Coronary artery (tissue), 2 donors: Measurements from ENCODE around the gene TRABD.

Experiments
- DNase-seq: peaks from one replicate; pipeline ENCODE4 v3.0.0-alpha.2; 2017; ENCODE audit warnings: low spot score
- H3K27ac ChIP-seq, 2 donors: fragments of 200-600 bp; sonication (generic); one replicate each; pipeline ENCODE4 v1.5.1; 2016 to 2019
- H3K4me3 ChIP-seq: fragments of 200-600 bp; sonication (generic); 2 replicates; pipeline ENCODE4 v1.5.1; 2016; ENCODE audit warnings: mild to moderate bottlenecking, moderate library complexity
- TF ChIP-seq, protein P1 (sequence below): fragments of 200-600 bp; sonication (generic); IDR thresholded peaks from one replicate; pipeline ENCODE4 v1.5.1; 2019; ENCODE audit warnings: antibody characterized with exemption

TRABD gene

GRCh38 chr22:50209893-50210292 lies 24.2 kb downstream of the TRABD start:
- no peak for DNase-seq
- Histone ChIP-seq H3K27ac (no peak overlapping the region), H3K4me3 (no peak overlapping the region)
- TF ChIP-seq, protein P1, sequence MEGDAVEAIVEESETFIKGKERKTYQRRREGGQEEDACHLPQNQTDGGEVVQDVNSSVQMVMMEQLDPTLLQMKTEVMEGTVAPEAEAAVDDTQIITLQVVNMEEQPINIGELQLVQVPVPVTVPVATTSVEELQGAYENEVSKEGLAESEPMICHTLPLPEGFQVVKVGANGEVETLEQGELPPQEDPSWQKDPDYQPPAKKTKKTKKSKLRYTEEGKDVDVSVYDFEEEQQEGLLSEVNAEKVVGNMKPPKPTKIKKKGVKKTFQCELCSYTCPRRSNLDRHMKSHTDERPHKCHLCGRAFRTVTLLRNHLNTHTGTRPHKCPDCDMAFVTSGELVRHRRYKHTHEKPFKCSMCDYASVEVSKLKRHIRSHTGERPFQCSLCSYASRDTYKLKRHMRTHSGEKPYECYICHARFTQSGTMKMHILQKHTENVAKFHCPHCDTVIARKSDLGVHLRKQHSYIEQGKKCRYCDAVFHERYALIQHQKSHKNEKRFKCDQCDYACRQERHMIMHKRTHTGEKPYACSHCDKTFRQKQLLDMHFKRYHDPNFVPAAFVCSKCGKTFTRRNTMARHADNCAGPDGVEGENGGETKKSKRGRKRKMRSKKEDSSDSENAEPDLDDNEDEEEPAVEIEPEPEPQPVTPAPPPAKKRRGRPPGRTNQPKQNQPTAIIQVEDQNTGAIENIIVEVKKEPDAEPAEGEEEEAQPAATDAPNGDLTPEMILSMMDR, result peak; percentile 80

- DNase-seq, result no peak
- H3K27ac ChIP-seq, result no peak overlapping the region
- TF ChIP-seq, protein P1, result no peak
- H3K4me3 ChIP-seq, result no peak overlapping the region
Observed at GRCh38 chr22:50210378-50211139, 24.8 kb downstream of the TRABD start.

GRCh38 chr22:50211147-50211546 lies 25.4 kb downstream of the TRABD start:
- H3K4me3 ChIP-seq, result no peak overlapping the region
- DNase-seq, result no peak
- TF ChIP-seq, protein P1, result no peak
- H3K27ac ChIP-seq, result no peak overlapping the region

DNA sequence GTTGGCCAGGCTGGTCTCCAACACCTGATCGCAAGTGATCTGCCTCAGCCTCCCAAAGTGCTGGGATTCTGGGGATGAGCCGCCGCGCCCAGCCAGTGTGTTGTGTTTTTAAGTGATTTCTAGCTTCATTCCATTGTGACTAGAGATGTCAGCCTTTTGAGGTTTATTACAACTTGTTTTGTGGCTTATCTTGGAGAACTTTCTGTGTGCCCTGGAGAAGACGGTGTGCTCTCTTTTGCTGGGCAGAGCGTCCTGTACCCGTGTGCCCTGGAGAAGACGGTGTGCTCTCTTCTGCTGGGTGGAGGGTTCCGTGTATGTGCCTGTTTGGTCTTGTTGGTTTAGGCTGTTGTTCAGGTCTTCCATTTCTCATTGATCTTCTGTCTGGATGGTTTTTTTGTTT lies 27.6 kb downstream of the TRABD start:
- DNase-seq, result no peak
- H3K4me3 ChIP-seq, result no peak overlapping the region
- no peak overlapping the region for H3K27ac ChIP-seq
- TF ChIP-seq, protein P1, result no peak

GRCh38 chr22:50215297-50216054 lies 29.8 kb downstream of the TRABD start:
- no peak overlapping the region for H3K27ac ChIP-seq
- TF ChIP-seq, protein P1, result no peak
- no peak overlapping the region for H3K4me3 ChIP-seq
- no peak for DNase-seq

DNA sequence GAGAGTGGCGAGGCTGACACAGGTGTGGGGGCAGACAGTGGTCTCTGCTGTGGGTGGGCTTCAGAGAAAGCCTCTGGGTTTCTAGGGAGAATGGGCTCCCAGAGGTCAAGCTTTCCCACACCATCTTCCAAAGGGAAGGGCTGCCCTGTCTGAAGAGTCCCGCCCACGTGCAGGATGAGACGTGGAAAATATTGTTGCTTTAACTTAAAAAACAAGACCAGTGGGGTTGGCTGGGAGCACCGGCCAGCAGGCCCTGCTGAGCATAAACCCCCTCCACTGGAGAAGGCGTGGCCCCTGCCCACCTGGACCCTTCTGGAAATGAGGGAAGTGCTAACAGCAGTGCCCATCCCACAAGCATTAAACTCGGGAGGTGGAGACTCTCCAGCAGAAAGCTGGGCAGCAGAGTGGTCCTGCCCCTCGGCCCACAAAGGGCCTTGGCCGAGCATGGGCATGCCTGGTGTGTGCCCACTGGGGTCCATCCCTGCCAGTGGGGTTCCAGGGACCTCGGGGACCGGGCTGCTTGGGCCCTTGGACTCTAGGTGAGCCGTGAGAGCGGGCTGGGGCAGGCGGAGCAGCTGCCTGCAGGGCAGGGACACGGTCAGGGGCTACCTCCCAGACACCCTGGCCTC lies 30.5 kb downstream of the TRABD start:
- TF ChIP-seq, protein P1, result no peak
- Histone ChIP-seq H3K4me3 (no peak overlapping the region), H3K27ac (no peak overlapping the region)
- no peak for DNase-seq
